IMR-90 (cell line): Measurements from ENCODE around the gene MEIS2. TPM values are rescaled to one million over a fixed set of nuclear protein-coding genes. Genes with fewer than 3 reads are reported as not detected.

Source experiments
- ATAC-seq: fragments of 200-7000 bp; cut with Tn5 transposase; 2 replicates; pipeline ENCODE4 v1.9.1; 2020; ENCODE audit warnings: low read depth, mild to moderate bottlenecking, moderate library complexity
- BruUV-seq: library from RNA; stranded (reverse); fragments of 400-500 nt; replicated peaks from 2 replicates; lab custom pipeline; 2021; lab: Mats Ljungman, UMichigan
- CTCF ChIA-PET: fragments of 300-600 bp; formaldehyde crosslinking; extraction: SDS; loops from one replicate; lab custom pipeline; 2021; ENCODE audit warnings: antibody characterized with exemption; lab: Yijun Ruan, JAX
- POLR2A ChIA-PET: fragments of 300-600 bp; sonication (Branson Sonifier 250); formaldehyde crosslinking; loops from one replicate; lab custom pipeline; 2022; ENCODE audit warnings: antibody characterized with exemption; ENCODE audit not compliant: unreplicated experiment; lab: Charles Lee
- DNase-seq: peaks from one replicate; pipeline ENCODE4 v3.0.0; 2013
- H2AFZ ChIP-seq: replicated peaks from 2 replicates; pipeline ENCODE3; 2013; ENCODE audit warnings: low read length, mild to moderate bottlenecking; ENCODE audit not compliant: poor library complexity
- H2AK5ac ChIP-seq: 2 replicates; pipeline ENCODE4 v1.6.1; 2013; ENCODE audit warnings: low read depth, low read length, inconsistent platforms
- H2AK9ac ChIP-seq: replicated peaks from 2 replicates; pipeline ENCODE3; 2013; ENCODE audit warnings: mild to moderate bottlenecking, low read depth, low read length, moderate library complexity; ENCODE audit not compliant: poor library complexity
- H2BK120ac ChIP-seq: 2 replicates; pipeline ENCODE4 v1.6.1; 2013; ENCODE audit warnings: low read depth, low read length, inconsistent platforms
- H2BK15ac ChIP-seq: 3 replicates; pipeline ENCODE4 v1.6.1; 2013; ENCODE audit warnings: low read depth, low read length, inconsistent platforms
- H2BK20ac ChIP-seq: 2 replicates; pipeline ENCODE4 v1.6.1; 2013; ENCODE audit warnings: low read depth, mild to moderate bottlenecking, inconsistent platforms, low read length, moderate library complexity
- H2BK5ac ChIP-seq: 2 replicates; pipeline ENCODE4 v1.6.1; 2013; ENCODE audit warnings: mild to moderate bottlenecking, low read depth, low read length, inconsistent platforms; ENCODE audit not compliant: poor library complexity, severe bottlenecking
- H3K14ac ChIP-seq: replicated peaks from 2 replicates; pipeline ENCODE4 v1.6.1; 2013; ENCODE audit warnings: low read depth, low read length, inconsistent platforms
- H3K18ac ChIP-seq: 2 replicates; pipeline ENCODE4 v1.6.1; 2013; ENCODE audit warnings: low read depth, low read length, control low read depth
- H3K23ac ChIP-seq: 2 replicates; pipeline ENCODE4 v1.6.1; 2013; ENCODE audit warnings: low read depth, low read length, inconsistent platforms
- H3K27ac ChIP-seq: 2 replicates; pipeline ENCODE4 v1.5.1; 2013; ENCODE audit warnings: mild to moderate bottlenecking, control low read depth, low read length; ENCODE audit not compliant: insufficient read depth
- H3K27me3 ChIP-seq: 2 replicates; pipeline ENCODE4 v1.6.1; 2013; ENCODE audit warnings: low read length; ENCODE audit not compliant: control insufficient read depth, insufficient read depth
- H3K36me3 ChIP-seq: 2 replicates; pipeline ENCODE4 v1.6.1; 2013; ENCODE audit warnings: low read length, mixed read lengths; ENCODE audit not compliant: control insufficient read depth, insufficient read depth
- H3K4ac ChIP-seq: 2 replicates; pipeline ENCODE4 v1.6.1; 2013; ENCODE audit warnings: low read depth, low read length, inconsistent platforms
- H3K4me1 ChIP-seq: 2 replicates; pipeline ENCODE4 v1.6.1; 2013; ENCODE audit warnings: low read length, mixed read lengths; ENCODE audit not compliant: control insufficient read depth, insufficient read depth
- H3K4me2 ChIP-seq: 2 replicates; pipeline ENCODE4 v1.6.1; 2013; ENCODE audit warnings: low read depth, mild to moderate bottlenecking, control low read depth, low read length, moderate library complexity
- H3K4me3 ChIP-seq: 2 replicates; pipeline ENCODE4 v1.5.1; 2013; ENCODE audit warnings: low read depth, mild to moderate bottlenecking, control low read depth, low read length, moderate library complexity; ENCODE audit not compliant: insufficient read depth
- H3K56ac ChIP-seq: 2 replicates; pipeline ENCODE4 v1.6.1; 2013; ENCODE audit warnings: low read length, inconsistent platforms; ENCODE audit not compliant: insufficient read depth; ENCODE audit errors: extremely low read depth
- H3K79me1 ChIP-seq, 2 experiments: 2 replicates each; pipeline ENCODE4 v1.6.1; 2013; ENCODE audit warnings: low read length in 2 of 2, inconsistent platforms in 1 of 2, low read depth in 1 of 2
- H3K9ac ChIP-seq: 2 replicates; pipeline ENCODE4 v1.6.1; 2013; ENCODE audit warnings: low read depth, low read length, control low read depth
- H3K9me1 ChIP-seq: 2 replicates; pipeline ENCODE4 v1.6.1; 2013; ENCODE audit warnings: low read length, inconsistent platforms; ENCODE audit not compliant: insufficient read depth
- H3K9me3 ChIP-seq: 2 replicates; pipeline ENCODE4 v1.6.1; 2013; ENCODE audit warnings: low read length; ENCODE audit not compliant: control insufficient read depth, insufficient read depth
- H4K20me1 ChIP-seq: 2 replicates; pipeline ENCODE4 v1.6.1; 2013; ENCODE audit warnings: low read length, inconsistent platforms; ENCODE audit not compliant: insufficient read depth
- H4K5ac ChIP-seq: 2 replicates; pipeline ENCODE4 v1.6.1; 2013; ENCODE audit warnings: mild to moderate bottlenecking, low read depth, low read length, control low read depth
- H4K8ac ChIP-seq, 2 experiments: 2 replicates each; pipeline ENCODE4 v1.6.1; 2013; ENCODE audit warnings: low read depth in 2 of 2, low read length in 2 of 2, control low read depth in 1 of 2, inconsistent platforms in 1 of 2
- H4K91ac ChIP-seq: 2 replicates; pipeline ENCODE4 v1.6.1; 2013; ENCODE audit warnings: low read depth, low read length, inconsistent platforms; ENCODE audit not compliant: insufficient read depth
- ELK1 ChIP-seq: fragments of 150-350 bp; IDR thresholded peaks from 2 replicates; pipeline ENCODE4 v1.6.1; 2016; ENCODE audit warnings: low read depth, mild to moderate bottlenecking, low read length, moderate library complexity, borderline replicate concordance
- MXI1 ChIP-seq: IDR thresholded peaks from 2 replicates; pipeline ENCODE4 v1.6.1; 2012; ENCODE audit warnings: low read depth, mild to moderate bottlenecking, low read length, moderate library complexity, borderline replicate concordance
- RCOR1 ChIP-seq: IDR thresholded peaks from 2 replicates; pipeline ENCODE4 v1.6.1; 2012; ENCODE audit warnings: mild to moderate bottlenecking, low read length, improper control_type of control experiment; ENCODE audit not compliant: insufficient replicate concordance
- WGBS, 2 experiments: methylation state at CpG; one replicate each; pipeline versions ENCODE4 v1.1.5 to v1.1.7; 2013; ENCODE audit warnings: missing lambda C conversion rate in 2 of 2; ENCODE audit not compliant: insufficient read length in 1 of 2; ENCODE audit errors: extremely low coverage in 2 of 2; 5-methylcytosine and 5-hydroxymethylcytosine counted together
- dilution Hi-C: fragments of 300-500 bp; cut with HindIII; formaldehyde crosslinking; loops from one replicate; pipeline ENCODE4 v1.14.3; 2018; ENCODE audit warnings: low sequenced_read_pairs; ENCODE audit not compliant: unreplicated experiment
- in situ Hi-C: fragments of 300-500 bp; cut with MboI; formaldehyde crosslinking; loops from 3 replicates; pipeline ENCODE4 v1.14.3; 2019; ENCODE audit warnings: low sequenced_read_pairs, inconsistent platforms, mixed read lengths
- intact Hi-C: fragments of 100-400 bp; cut with micrococcal nuclease; formaldehyde crosslinking; loops from 2 replicates; pipeline ENCODE4 v1.10.0; 2022
- polyA plus RNA-seq, 3 experiments: library from polyadenylated mRNA; depleted of rRNA; stranded (reverse); fragments of >200 nt; gene quantifications; 2 replicates each; pipeline ENCODE4 v1.2.3, GENCODE V29; 2012; ENCODE audit warnings: low replicate concordance in 1 of 3
- total RNA-seq: library from RNA; depleted of rRNA; stranded (reverse); fragments of >200 nt; gene quantifications from 2 replicates; pipeline ENCODE4 v1.2.3, GENCODE V29; 2012
- TF ChIP-seq, protein P1 (sequence below): fragments of 150-350 bp; IDR thresholded peaks from 2 replicates; pipeline ENCODE4 v1.6.1; 2017; ENCODE audit warnings: mild to moderate bottlenecking, antibody characterized with exemption, low read length, low read depth

Gene MEIS2
- total and polyA plus RNA-seq, 2 of the 4 experiments (the other 2 are of a cell fraction): 70.1 to 71.3 TPM

DNA sequence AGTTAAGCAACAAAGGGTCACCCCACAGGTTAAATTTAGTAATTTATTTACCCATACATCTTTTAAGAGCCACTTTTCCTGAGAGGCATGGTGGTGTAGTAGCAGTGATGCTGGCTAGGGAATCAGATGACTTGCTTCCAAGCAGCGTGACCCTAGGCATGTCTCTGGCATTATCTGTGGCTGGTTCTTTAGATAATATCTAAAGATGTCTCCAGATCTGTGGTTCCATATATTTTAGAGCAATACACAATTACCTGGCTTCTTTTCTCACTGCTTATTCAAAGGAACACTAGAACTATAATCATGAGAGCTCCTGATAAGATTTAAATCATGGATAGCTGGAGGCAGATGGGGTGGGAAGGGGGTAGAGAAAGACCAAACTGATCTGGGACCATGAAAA is 21.1 kb upstream of the MEIS2 start:
- Histone ChIP-seq H3K4me3 (no peak overlapping the region), H3K9me3 (no peaks in the 10 kb centered on the region), H3K18ac (no peak overlapping the region), H3K9me1 (no peaks in the 10 kb centered on the region), H4K91ac (no peak overlapping the region), H3K9ac (no peak overlapping the region), H3K23ac (no peak overlapping the region), H2BK5ac (no peak overlapping the region), H3K4me1 (no peaks in the 10 kb centered on the region), H3K79me1 (no peaks in the 10 kb centered on the region), H3K27ac (no peak overlapping the region), H3K4me2 (no peak overlapping the region), H3K27me3 (no peaks in the 10 kb centered on the region), H2BK120ac (no peak overlapping the region), H3K36me3 (no peaks in the 10 kb centered on the region), H2AK5ac (no peak overlapping the region), H2BK20ac (no peak overlapping the region), H3K56ac (no peak overlapping the region), H3K14ac (no peak overlapping the region), H3K4ac (no peak overlapping the region), H4K8ac (no peak overlapping the region), H2AK9ac (no peak overlapping the region), H2AFZ (no peak overlapping the region), H2BK15ac (no peak overlapping the region), H4K5ac (no peak overlapping the region), H4K20me1 (no peaks in the 10 kb centered on the region)
- dilution Hi-C loops: no loop called here
- ATAC-seq (no peak), DNase-seq (no peak)
- TF ChIP-seq RCOR1 (no peak), MXI1 (no peak), ELK1 (no peak)
- TF ChIP-seq, protein P1, sequence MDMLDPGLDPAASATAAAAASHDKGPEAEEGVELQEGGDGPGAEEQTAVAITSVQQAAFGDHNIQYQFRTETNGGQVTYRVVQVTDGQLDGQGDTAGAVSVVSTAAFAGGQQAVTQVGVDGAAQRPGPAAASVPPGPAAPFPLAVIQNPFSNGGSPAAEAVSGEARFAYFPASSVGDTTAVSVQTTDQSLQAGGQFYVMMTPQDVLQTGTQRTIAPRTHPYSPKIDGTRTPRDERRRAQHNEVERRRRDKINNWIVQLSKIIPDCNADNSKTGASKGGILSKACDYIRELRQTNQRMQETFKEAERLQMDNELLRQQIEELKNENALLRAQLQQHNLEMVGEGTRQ: no peak
- intact Hi-C loops: no loop called here
- CTCF ChIA-PET: no interaction called here
- POLR2A ChIA-PET: no interaction called here
- no TSS peak for BruUV-seq
- WGBS, 2 experiments: no CpG with 5 or more reads among the region's 1 CpG
- in situ Hi-C loops: loop anchor here (10.0 kb wide), 1 partner anchor 237 kb away; no protein-coding TSS in a partner anchor
